PC-3 (cell line): ENCODE results near the gene AHSP.

Experiments used
- CTCF ChIP-seq: fragments of 300-600 bp; sonication (generic); conservative IDR thresholded peaks from 2 replicates; pipeline ENCODE4 v1.5.1; 2017; ENCODE audit warnings: antibody characterized with exemption, low read depth, mild to moderate bottlenecking, low read length
- EZH2phosphoT487 ChIP-seq: fragments of 300-600 bp; sonication (generic); IDR thresholded peaks from 2 replicates; pipeline ENCODE4 v1.6.1; 2018; ENCODE audit warnings: mild to moderate bottlenecking, antibody characterized with exemption, low read length, borderline replicate concordance

DNA sequence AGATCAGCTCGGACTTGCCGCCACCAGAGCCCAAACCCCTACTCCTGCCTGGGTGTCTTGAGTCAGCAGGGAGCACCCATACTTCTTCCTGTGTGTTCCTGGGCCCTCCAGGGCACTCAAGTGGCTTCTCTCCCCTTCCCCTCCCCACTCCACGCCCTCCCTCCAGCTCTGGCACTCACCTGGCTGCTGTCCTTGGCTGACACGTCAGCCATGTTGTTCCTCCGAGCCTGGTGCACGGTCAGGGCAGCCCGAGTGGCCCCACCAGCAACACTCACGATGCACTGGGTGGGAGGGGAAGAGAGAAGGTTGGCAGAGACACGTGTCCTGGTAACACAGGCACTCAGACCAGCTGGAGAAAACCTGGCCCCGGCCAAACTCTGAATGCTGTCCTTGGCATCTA lies 31.0 kb upstream of the AHSP start:
- TF ChIP-seq CTCF (no peak), EZH2phosphoT487 (no peak)
